Ascending aorta (tissue), 2 donors: ENCODE results near the gene UBXN4. TPM values are rescaled to one million over a fixed set of nuclear protein-coding genes. Genes with fewer than 3 reads are reported as not detected.

Experiments used
- DNase-seq, 2 donors: peaks; one replicate each; pipeline ENCODE4 v3.0.0-alpha.2; 2019; ENCODE audit warnings: low spot score in 2 of 2
- H3K27ac ChIP-seq, 2 donors: fragments of 200-600 bp; sonication (generic); one replicate each; pipeline ENCODE4 v1.5.1; 2016 to 2017; ENCODE audit warnings: mild to moderate bottlenecking in 1 of 2
- H3K27me3 ChIP-seq: fragments of 200-600 bp; sonication (generic); one replicate; pipeline ENCODE4 v1.5.1; 2017
- H3K36me3 ChIP-seq, 2 donors: fragments of 200-600 bp; sonication (generic); one replicate each; pipeline ENCODE4 v1.5.1; 2016
- H3K4me1 ChIP-seq, 2 donors: fragments of 200-600 bp; sonication (generic); one replicate each; pipeline ENCODE4 v1.5.1; 2016 to 2017; ENCODE audit warnings: mild to moderate bottlenecking in 1 of 2
- H3K4me3 ChIP-seq, 2 donors: fragments of 200-600 bp; sonication (generic); one replicate each; pipeline ENCODE4 v1.5.1; 2016 to 2017; ENCODE audit warnings: mild to moderate bottlenecking in 1 of 2
- H3K9me3 ChIP-seq, 2 donors: fragments of 200-600 bp; sonication (generic); one replicate each; pipeline ENCODE4 v1.5.1; 2016
- CTCF ChIP-seq, 3 experiments: fragments of 200-600 bp in 2 of 3; fragments of 450-650 bp in 1 of 3; sonication (generic) in 2 of 3; IDR thresholded peaks; one replicate each; pipeline ENCODE4 v1.5.1; 2016 to 2019; ENCODE audit warnings: antibody characterized with exemption in 3 of 3, mild to moderate bottlenecking in 1 of 3, moderate library complexity in 1 of 3
- intact Hi-C: fragments of 100-400 bp; cut with DNase I; formaldehyde crosslinking; loops from one replicate; pipeline ENCODE4 v1.15.1; 2023
- total RNA-seq: library from RNA; depleted of rRNA; stranded (reverse); fragments of >200 nt; gene quantifications from one replicate; pipeline ENCODE4 v1.1.0, GENCODE V29; 2016

UBXN4 gene
- total RNA-seq, 1 donor from 2014 or later, result 14.8 TPM

GRCh38 chr2:135782231-135782630 lies 40.6 kb downstream of the UBXN4 start:
- Histone ChIP-seq H3K36me3 (peaks cover 70 to 82% of the 10 kb centered on the region in 2 donors), H3K27me3 (no peaks in the 10 kb centered on the region)

GRCh38 chr2:135783439-135783838 lies 41.8 kb downstream of the UBXN4 start:
- Histone ChIP-seq H3K4me1 (no peaks in the 10 kb centered on the region), H3K27ac (no peak overlapping the region), H3K27me3 (no peaks in the 10 kb centered on the region), H3K36me3 (peaks cover 65 to 72% of the 10 kb centered on the region in 2 donors), H3K4me3 (no peak overlapping the region), H3K9me3 (no peaks in the 10 kb centered on the region)
- no peak for TF ChIP-seq CTCF (IDR thresholded peaks at IDR 0.05)
- intact Hi-C loops, result no loop called here
- DNase-seq, result no peak

More at GRCh38 chr2:135782231-135782630, 40.6 kb downstream of the UBXN4 start:
- no peaks in the 10 kb centered on the region for H3K9me3 ChIP-seq
- intact Hi-C loops, result no loop called here
- no peaks in the 10 kb centered on the region for H3K4me1 ChIP-seq
- TF ChIP-seq CTCF (IDR thresholded peaks at IDR 0.05), result no peak
- H3K4me3 ChIP-seq, result no peak overlapping the region
- H3K27ac ChIP-seq, result no peak overlapping the region
- no peak for DNase-seq

GRCh38 chr2:135785032-135785431 lies 43.4 kb downstream of the UBXN4 start:
- no peak for TF ChIP-seq CTCF (IDR thresholded peaks at IDR 0.05)
- H3K36me3 ChIP-seq, result peaks cover 53 to 59% of the 10 kb centered on the region in 2 donors
- H3K9me3 ChIP-seq, result no peaks in the 10 kb centered on the region
- H3K27ac ChIP-seq, result no peak overlapping the region
- intact Hi-C loops, result no loop called here
- H3K4me3 ChIP-seq, result no peak overlapping the region
- H3K4me1 ChIP-seq, result no peaks in the 10 kb centered on the region
- no peak for DNase-seq
- H3K27me3 ChIP-seq, result no peaks in the 10 kb centered on the region

- no peak for DNase-seq
- H3K27me3 ChIP-seq, result no peaks in the 10 kb centered on the region
- no peak for TF ChIP-seq CTCF (IDR thresholded peaks at IDR 0.05)
- no peaks in the 10 kb centered on the region for H3K4me1 ChIP-seq
- peaks cover 35 to 41% of the 10 kb centered on the region in 2 donors for H3K36me3 ChIP-seq
- no peak overlapping the region for H3K27ac ChIP-seq
- no peaks in the 10 kb centered on the region for H3K9me3 ChIP-seq
- H3K4me3 ChIP-seq, result no peak overlapping the region
- intact Hi-C loops, result no loop called here
Observed at GRCh38 chr2:135786823-135787222, 45.2 kb downstream of the UBXN4 start.

- TF ChIP-seq CTCF (IDR thresholded peaks at IDR 0.05), result no peak
- Histone ChIP-seq H3K9me3 (no peaks in the 10 kb centered on the region), H3K27me3 (no peaks in the 10 kb centered on the region), H3K4me1 (no peaks in the 10 kb centered on the region), H3K4me3 (no peak overlapping the region), H3K27ac (no peak overlapping the region), H3K36me3 (peaks cover 5 to 7% of the 10 kb centered on the region in 2 donors)
- intact Hi-C loops, result no loop called here
- no peak for DNase-seq
Observed at GRCh38 chr2:135790423-135790822, 48.8 kb downstream of the UBXN4 start.
